Stomach (tissue), 4 donors: ENCODE results near the gene TBRG4.

Experiments
- EP300 ChIP-seq: sonication (generic); formaldehyde crosslinking; IDR thresholded peaks from one replicate; pipeline ENCODE4 v1.6.1; 2017; ENCODE audit warnings: antibody characterized with exemption
- POLR2A ChIP-seq, 4 donors: fragments of 450-650 bp; IDR thresholded peaks; one replicate each; pipeline ENCODE4 v1.6.1; 2016; ENCODE audit warnings: antibody characterized with exemption in 4 of 4, control low read depth in 2 of 4, mild to moderate bottlenecking in 1 of 4, moderate library complexity in 1 of 4
- POLR2AphosphoS5 ChIP-seq, 3 donors: sonication (generic); formaldehyde crosslinking; IDR thresholded peaks; one replicate each; pipeline ENCODE4 v1.6.1; 2016; ENCODE audit warnings: antibody characterized with exemption in 3 of 3
- TF ChIP-seq, protein P1 (sequence below), 7 experiments: fragments of 450-650 bp in 4 of 7; fragments of 200-600 bp in 3 of 7; sonication (generic) in 3 of 7; IDR thresholded peaks; one replicate each; pipeline ENCODE4 v1.5.1; 2016 to 2019; ENCODE audit warnings: antibody characterized with exemption in 7 of 7, control low read depth in 2 of 7, mild to moderate bottlenecking in 1 of 7

DNA sequence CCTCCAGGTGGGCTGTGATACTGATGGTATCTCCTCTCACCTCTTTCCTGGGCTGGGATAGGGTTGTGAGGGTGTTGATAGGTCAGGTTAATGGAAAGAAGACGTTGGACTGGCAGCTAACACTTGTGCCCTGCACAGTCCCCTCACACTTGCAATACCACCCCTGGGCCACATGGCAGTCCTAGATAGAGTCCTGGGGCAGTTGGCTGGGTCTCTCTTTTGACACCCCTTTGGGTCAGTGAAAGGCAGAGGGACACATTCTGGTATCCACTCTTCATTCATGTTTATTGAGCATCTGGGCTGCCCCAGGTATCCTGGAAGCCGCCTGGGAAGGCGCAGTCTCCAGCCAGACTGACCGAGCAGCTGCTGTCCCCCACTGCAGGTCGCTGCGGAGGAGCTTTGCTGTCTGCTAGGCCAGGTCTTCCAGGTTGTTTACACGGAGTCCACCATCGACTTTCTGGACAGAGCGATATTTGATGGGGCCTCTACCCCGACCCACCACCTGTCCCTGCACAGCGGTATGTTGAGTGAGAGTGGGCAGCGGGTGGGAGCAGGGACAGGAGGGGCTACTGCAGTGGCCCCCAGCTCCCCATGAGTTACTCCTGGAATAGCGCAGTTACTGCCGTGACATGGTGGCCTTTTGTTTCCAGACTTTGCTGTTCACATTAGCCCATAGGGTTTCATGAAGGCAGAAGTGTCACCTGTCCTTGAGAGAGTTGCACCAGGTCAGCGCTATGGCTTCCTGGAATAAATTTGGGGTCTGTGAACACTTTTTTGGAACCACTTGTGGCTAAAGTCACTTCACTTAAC is 41.8 kb downstream of the TBRG4 start:
- TF ChIP-seq, protein P1, sequence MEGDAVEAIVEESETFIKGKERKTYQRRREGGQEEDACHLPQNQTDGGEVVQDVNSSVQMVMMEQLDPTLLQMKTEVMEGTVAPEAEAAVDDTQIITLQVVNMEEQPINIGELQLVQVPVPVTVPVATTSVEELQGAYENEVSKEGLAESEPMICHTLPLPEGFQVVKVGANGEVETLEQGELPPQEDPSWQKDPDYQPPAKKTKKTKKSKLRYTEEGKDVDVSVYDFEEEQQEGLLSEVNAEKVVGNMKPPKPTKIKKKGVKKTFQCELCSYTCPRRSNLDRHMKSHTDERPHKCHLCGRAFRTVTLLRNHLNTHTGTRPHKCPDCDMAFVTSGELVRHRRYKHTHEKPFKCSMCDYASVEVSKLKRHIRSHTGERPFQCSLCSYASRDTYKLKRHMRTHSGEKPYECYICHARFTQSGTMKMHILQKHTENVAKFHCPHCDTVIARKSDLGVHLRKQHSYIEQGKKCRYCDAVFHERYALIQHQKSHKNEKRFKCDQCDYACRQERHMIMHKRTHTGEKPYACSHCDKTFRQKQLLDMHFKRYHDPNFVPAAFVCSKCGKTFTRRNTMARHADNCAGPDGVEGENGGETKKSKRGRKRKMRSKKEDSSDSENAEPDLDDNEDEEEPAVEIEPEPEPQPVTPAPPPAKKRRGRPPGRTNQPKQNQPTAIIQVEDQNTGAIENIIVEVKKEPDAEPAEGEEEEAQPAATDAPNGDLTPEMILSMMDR (IDR thresholded peaks at IDR 0.05): no peak
- TF ChIP-seq EP300 (no peak), POLR2AphosphoS5 (IDR thresholded peaks at IDR 0.05) (no peak), POLR2A (IDR thresholded peaks at IDR 0.05) (no peak)
